NCI-H1930 (cell line): ENCODE results near the gene GOLGA6L24.
"Not testable (repeated sequence)": the region's sequence is repeated elsewhere in the genome, so short reads cannot be mapped to it uniquely, and the experiment has no call there.

Source experiments
- DNase-seq, 2 experiments: peaks; one replicate each; lab custom pipeline; 2025; lab: John Stamatoyannopoulos, UW

GOLGA6L24 gene

GRCh38 chr15:28357984-28358383 lies at the start of gene GOLGA6L24:
TSS of gene GOLGA6L24 (minus strand) at chr15:28358084. CDS start at chr15:28358023, 61 bp downstream.
- not testable (repeated sequence) for DNase-seq

- not testable (repeated sequence) for DNase-seq
Measured at GRCh38 chr15:28402774-28403435, 45.0 kb upstream of the GOLGA6L24 start.

DNA sequence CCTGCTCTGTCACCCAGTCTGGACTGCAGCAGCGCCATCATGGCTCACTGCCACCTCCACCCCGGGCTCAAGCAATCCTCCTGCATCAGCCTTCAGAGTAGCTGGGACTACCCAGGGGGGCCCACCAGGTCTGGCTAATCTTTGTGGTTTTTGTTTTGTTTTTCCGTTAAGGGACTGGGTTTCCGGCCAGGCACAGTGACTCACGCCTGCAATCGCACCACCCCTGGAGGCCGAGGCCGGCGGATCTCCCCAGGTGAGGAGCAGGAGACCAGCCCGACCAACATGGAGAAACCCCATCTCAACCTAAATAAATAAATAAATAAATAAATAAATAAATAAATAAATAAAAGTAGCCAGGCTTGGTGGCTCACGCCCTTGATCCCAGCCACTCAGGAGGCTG lies 38.1 kb upstream of the GOLGA6L24 start:
- not testable (repeated sequence) for DNase-seq

DNA sequence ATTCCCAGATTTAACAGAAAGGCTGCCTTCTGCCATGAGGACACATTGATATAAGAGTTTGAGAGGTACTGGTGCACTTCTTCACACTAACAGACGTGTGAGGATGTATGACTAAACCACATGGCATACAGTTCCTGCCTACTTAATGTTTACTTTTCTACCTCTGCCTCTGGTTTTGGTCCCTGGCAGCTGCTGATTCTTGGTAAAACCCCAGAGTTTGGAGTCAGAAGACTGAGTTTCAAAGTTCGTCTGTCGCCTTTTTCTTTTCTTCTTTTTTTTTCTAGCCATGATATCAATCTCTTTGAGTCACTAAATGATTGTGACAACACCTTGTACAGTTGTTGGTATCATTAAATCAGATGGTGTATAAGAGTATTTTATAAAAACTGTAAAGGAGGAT lies 22.2 kb upstream of the GOLGA6L24 start:
- not testable (repeated sequence) for DNase-seq

DNA sequence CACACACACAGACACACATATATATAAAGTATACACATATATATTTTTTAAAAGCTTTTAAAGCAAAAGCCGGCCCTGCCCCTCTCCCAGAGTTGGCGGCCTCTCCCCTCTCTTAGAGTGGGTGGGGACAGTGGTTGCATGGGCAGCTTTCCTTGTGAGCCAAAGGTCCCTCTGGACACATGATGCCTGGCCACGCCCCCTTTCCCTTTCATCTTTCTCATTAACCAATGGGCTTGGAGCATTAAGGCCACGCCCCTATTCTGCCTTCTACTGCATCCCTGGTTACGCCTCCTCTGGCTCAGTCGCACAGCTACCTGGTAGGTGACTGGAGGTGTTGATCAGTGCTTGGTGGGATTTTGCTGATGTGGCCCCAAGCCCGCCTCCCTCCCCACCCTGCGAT lies 20.5 kb upstream of the GOLGA6L24 start, which contains the start of gene GOLGA8F:
Gene GOLGA8F, plus strand, starts transcription at position 301 of the 400 bp plus-strand sequence. Its CDS starts 98 bp downstream, at position 399.
- DNase-seq: not testable (repeated sequence)

GRCh38 chr15:28365502-28365901 lies 7.6 kb upstream of the GOLGA6L24 start:
- DNase-seq: not testable (repeated sequence)

DNA sequence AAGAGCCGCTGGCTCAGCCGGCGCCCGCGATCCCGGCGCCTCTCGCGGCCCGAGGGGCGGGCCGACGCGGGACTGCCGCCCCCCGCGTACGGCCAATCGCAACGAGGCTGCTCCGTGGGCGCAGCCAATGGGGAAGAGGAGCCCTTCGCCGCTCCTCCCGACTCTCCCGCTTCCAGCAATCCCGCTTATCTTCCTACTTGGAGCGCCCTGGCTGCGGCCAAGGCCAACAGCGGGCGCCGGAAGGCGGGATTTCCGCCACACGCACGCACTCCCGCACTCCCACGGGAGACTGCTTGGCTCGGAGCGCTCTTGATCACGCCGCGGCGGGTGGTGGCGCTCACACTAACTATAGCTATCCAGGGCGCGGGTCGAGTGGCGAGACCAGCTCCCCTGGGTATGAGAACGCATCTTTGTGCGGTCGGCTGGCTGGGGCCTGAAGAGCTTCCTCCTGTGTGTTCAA lies 35.7 kb downstream of the GOLGA6L24 start, which contains the start of gene HERC2:
Gene HERC2, minus strand, starts transcription at position 51 of the 460 bp plus-strand sequence. CDS start 746 bp downstream, outside the sequence.
- DNase-seq: not testable (repeated sequence)

DNA sequence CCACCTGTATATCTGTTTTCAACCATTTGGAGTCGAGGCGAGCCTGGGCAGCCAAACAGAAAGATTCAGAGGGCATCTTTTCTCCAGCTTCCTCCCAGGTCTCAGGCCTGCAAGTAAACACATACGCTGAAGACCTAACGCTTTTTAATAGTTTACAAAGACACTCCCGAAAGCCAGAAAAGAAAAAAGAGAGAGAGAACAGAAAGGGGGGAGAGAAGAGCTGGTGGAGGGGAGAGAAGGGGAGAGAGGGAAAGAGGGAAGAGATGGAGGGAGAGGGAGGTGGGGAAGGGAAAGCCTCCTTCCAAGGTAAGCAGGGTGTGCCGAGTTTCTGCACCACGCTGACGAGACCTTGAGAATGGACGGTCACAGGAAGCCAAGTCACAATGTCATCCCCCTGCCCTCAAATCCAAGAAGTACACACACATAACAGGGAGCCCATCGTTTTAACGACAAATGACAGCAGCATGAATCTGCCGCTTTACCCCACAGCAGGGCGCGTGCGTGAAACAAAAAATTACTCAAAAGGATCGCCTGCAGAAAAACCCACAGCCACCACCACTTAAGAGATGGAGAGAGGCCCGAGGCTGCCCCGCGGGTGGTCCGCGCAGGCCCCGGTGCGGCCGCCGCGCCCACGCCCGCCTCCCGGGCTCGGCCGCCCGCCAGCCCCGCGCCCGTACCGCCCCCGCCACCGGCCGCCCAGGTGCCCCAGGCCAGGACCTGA lies 36.4 kb downstream of the GOLGA6L24 start:
- not testable (repeated sequence) for DNase-seq

DNA sequence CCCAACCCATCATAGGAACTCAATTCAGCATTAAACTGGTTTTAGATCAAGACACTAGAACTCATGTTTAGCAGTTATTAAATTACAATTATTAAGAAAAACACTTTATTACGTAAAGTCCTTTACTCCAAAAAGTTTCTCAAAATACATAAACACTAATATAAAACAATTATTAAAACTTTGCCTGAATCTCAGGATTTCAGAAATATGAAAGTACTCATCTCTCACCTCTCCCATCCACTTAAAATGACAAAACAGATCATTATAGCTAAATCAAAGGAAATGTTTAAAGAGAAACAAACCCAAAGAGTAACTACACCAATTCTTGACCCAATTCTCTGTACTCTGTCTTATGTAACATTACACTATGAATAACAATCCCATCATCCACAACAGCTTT lies 38.2 kb downstream of the GOLGA6L24 start:
- not testable (repeated sequence) for DNase-seq

- DNase-seq: not testable (repeated sequence)
Measured at GRCh38 chr15:28318828-28319227, 39.1 kb downstream of the GOLGA6L24 start.

DNA sequence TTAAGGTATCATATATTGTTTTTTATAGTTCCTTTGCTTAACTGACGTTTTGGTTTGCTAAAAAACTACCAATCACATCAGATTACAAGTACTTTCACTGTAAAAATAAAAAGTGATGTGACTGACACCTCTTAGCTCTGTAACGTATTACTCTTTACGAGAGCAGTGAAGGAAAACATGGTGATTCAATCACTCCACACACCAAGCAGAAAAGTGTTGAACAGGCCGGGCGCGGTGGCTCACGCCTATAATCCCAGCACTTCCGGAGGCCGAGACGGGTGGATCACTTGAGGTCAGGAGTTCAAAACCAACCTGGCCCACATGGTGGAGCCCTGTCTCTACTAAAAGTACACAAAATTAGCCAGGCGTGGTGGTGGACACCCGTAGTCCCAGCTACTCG lies 39.8 kb downstream of the GOLGA6L24 start:
- not testable (repeated sequence) for DNase-seq

DNA sequence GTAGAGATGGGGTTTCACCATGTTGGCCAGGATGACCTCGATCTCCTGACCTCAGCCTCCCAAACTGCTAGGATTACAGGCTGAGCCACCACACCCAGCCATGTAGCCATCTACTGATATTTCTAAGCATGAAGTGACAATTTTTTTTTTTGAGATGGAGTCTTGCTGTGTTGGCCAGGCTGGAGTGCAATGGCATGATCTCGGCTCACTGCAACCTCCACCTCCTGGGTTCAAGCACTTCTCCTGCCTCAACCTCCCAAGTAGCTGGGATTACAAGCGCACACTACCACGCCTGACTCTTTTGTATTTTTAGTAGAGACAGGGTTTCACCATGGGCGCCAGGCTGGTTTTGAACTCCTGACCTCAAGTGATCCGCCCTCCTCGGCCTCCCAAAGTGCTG lies 40.9 kb downstream of the GOLGA6L24 start:
- not testable (repeated sequence) for DNase-seq

GRCh38 chr15:28310454-28310853 lies 47.4 kb downstream of the GOLGA6L24 start:
- not testable (repeated sequence) for DNase-seq

GRCh38 chr15:28308718-28309117 lies 49.2 kb downstream of the GOLGA6L24 start:
- not testable (repeated sequence) for DNase-seq
